Progenitor cell of endocrine pancreas (in vitro differentiated cells): ENCODE measurements around the gene TBX21. TPM values are rescaled to one million over a fixed set of nuclear protein-coding genes. Genes with fewer than 3 reads are reported as not detected.

Experiments
- DNase-seq: peaks from one replicate; pipeline ENCODE4 v3.0.0; 2021; ENCODE audit warnings: low spot score; ENCODE audit not compliant: unreplicated experiment
- H3K27ac Mint-ChIP-seq: 2 replicates; pipeline ENCODE4 v1.8.0; 2021; ENCODE audit warnings: mild to moderate bottlenecking, moderate library complexity, mixed read lengths
- H3K27me3 Mint-ChIP-seq: 2 replicates; pipeline ENCODE4 v1.8.0; 2021; ENCODE audit warnings: mixed read lengths
- H3K36me3 Mint-ChIP-seq: 2 replicates; pipeline ENCODE4 v1.8.0; 2022; ENCODE audit warnings: mixed read lengths; ENCODE audit not compliant: insufficient read depth
- H3K4me1 Mint-ChIP-seq: 2 replicates; pipeline ENCODE4 v1.8.0; 2021; ENCODE audit warnings: low read depth, mixed read lengths
- H3K4me3 Mint-ChIP-seq: 2 replicates; pipeline ENCODE4 v1.8.0; 2021; ENCODE audit warnings: low read depth, mild to moderate bottlenecking, moderate library complexity, mixed read lengths
- H3K9me3 Mint-ChIP-seq: 2 replicates; pipeline ENCODE4 v1.8.0; 2021; ENCODE audit warnings: low read depth, mixed read lengths
- total RNA-seq: library from RNA; stranded (reverse); gene quantifications from 2 replicates; pipeline ENCODE4 v1.2.1, GENCODE V29; 2021
- TF ChIP-seq, protein P1 (sequence below): fragments of 200-600 bp; sonication (generic); IDR thresholded peaks from one replicate; pipeline ENCODE4 v1.5.0; 2021; ENCODE audit warnings: antibody characterized with exemption, mild to moderate bottlenecking; ENCODE audit not compliant: unreplicated experiment

TBX21 gene
- total RNA-seq, 1 donor from 2014 or later: not detected

DNA sequence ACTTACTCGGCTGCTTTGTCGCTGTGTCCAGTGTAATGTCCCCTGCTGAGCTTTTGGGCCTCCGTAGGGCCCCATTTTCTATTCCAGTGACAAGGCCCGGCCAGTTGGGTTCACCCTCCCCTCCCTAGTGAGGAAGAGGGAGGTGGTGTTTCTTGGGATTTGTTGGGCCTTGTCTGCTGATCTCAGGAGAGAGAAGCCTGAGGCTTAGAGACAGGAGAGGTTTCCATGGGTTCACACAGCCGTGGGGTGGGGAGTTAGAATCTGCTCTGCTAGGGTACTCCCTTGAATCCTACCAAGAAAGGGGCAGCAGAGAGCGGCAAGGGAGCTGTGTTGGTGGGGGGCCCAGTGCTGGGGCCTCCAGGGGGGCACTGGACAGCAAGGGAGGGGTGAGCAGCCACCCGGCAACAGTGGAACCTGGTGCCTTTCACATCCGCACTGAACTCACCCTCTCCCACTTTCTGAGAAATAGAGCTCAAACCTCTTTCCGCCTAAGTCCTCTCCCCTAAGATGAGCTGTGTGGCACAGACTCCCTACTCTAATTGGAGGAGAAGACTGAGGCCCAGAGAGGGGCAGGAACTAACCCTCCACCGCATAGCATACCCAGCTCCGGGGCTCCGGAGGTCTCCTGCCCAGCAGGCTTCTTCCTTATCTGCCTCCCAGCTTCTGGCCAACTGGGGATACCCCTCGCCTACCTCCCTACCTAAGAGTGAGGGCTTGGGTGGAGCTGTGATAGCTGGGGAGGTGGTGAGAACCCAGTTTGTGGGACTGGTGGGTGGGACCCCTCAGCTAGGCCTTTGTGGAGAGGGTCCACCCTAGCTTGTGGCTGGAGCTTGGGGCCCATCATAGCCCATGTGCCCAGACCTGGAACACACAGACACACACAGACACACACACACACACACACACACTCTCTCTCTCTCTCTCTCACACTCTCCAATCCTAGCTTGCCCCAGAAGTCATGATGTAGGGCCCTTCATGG lies 32.3 kb upstream of the TBX21 start:
- TF ChIP-seq, protein P1, sequence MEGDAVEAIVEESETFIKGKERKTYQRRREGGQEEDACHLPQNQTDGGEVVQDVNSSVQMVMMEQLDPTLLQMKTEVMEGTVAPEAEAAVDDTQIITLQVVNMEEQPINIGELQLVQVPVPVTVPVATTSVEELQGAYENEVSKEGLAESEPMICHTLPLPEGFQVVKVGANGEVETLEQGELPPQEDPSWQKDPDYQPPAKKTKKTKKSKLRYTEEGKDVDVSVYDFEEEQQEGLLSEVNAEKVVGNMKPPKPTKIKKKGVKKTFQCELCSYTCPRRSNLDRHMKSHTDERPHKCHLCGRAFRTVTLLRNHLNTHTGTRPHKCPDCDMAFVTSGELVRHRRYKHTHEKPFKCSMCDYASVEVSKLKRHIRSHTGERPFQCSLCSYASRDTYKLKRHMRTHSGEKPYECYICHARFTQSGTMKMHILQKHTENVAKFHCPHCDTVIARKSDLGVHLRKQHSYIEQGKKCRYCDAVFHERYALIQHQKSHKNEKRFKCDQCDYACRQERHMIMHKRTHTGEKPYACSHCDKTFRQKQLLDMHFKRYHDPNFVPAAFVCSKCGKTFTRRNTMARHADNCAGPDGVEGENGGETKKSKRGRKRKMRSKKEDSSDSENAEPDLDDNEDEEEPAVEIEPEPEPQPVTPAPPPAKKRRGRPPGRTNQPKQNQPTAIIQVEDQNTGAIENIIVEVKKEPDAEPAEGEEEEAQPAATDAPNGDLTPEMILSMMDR: no peak
- no peak for DNase-seq
- Mint-ChIP-seq H3K4me3 (no peak overlapping the region), H3K9me3 (no peaks in the 10 kb centered on the region), H3K27me3 (no peaks in the 10 kb centered on the region), H3K36me3 (peaks cover 8% of the 10 kb centered on the region), H3K27ac (no peak overlapping the region), H3K4me1 (no peaks in the 10 kb centered on the region)

DNA sequence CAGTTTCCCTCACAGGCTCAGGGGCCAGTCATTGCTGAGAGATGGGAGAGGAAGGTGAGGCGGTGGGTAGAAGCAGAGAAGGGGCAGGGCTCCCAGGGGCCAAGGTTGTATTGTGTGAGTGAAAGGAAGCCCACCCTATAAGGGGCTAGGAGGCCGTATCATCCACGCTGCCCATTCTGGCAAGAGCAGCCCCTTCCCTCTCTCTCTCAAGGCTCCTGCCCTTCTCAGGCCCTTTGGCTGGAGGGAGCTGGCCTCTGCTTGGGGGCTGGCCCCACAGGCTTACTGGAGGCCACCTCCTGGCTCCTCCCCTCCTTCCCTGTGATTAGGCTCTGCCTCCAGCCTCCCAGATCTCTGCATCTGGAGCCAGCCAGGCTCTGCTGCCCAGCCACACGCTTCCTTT lies 31.4 kb upstream of the TBX21 start:
- H3K36me3 Mint-ChIP-seq: peaks cover 8% of the 10 kb centered on the region
- H3K27me3 Mint-ChIP-seq: no peaks in the 10 kb centered on the region
- no peaks in the 10 kb centered on the region for H3K9me3 Mint-ChIP-seq
- TF ChIP-seq, protein P1: no peak
- H3K27ac Mint-ChIP-seq: no peak overlapping the region
- no peak overlapping the region for H3K4me3 Mint-ChIP-seq
- no peaks in the 10 kb centered on the region for H3K4me1 Mint-ChIP-seq
- no peak for DNase-seq

DNA sequence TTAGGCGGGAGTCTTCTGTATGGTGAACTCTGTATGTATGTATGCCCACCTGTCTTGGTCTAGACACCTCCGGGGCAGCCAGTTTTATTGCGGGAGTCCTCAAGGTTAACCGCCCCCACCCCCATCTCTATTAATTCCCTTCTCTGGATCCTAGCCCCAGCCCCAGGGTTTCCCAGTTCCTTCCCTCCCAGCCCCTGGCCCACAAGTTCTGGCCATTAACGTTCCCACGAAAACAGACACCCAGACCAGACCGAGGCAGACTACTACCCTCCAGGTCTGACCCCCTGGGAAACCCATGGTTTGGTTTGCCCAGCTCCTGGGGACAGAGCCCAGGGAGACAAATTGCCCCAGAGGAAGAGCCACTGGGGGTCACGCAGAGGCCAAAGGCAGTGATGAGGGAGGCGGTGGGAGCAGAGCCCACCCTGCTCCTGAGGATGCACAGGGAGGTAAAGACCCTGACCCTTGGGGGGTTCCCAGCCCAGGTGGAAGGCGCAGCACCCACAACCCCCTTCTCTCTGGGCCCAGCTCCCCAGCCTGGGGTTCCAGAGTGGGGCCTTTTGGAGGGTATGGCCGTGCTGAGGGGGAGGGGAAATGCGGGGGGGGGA lies 30.5 kb upstream of the TBX21 start:
- no peaks in the 10 kb centered on the region for H3K9me3 Mint-ChIP-seq
- peaks cover 8% of the 10 kb centered on the region for H3K27me3 Mint-ChIP-seq
- TF ChIP-seq, protein P1: no peak
- DNase-seq: no peak
- H3K4me1 Mint-ChIP-seq: no peaks in the 10 kb centered on the region
- no peak overlapping the region for H3K27ac Mint-ChIP-seq
- no peak overlapping the region for H3K4me3 Mint-ChIP-seq
- peaks cover 4% of the 10 kb centered on the region for H3K36me3 Mint-ChIP-seq

DNA sequence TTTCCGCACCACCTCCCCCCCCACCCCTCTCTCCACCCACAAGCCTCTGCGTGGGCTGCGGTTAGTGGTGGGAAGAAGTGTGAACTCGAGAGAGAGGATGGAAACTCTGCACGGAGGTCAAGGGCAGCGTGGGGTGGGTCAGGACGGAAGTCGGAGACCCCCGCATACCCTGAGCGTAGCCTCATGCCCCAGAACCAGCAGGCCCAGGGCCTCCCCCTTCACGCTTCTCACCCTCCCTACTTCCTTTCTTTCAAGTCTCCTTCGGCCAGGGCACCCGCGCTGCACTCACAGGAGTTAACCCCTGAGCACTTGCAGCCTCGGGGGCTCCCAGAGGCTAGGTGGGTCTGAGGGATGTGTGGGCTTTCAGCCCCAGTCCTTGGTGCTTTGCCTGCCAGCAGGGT lies 29.8 kb upstream of the TBX21 start:
- DNase-seq: no peak
- peaks cover 15% of the 10 kb centered on the region for H3K27me3 Mint-ChIP-seq
- H3K27ac Mint-ChIP-seq: no peak overlapping the region
- no peaks in the 10 kb centered on the region for H3K4me1 Mint-ChIP-seq
- no peaks in the 10 kb centered on the region for H3K9me3 Mint-ChIP-seq
- peaks cover 4% of the 10 kb centered on the region for H3K36me3 Mint-ChIP-seq
- TF ChIP-seq, protein P1: no peak
- H3K4me3 Mint-ChIP-seq: no peak overlapping the region

DNA sequence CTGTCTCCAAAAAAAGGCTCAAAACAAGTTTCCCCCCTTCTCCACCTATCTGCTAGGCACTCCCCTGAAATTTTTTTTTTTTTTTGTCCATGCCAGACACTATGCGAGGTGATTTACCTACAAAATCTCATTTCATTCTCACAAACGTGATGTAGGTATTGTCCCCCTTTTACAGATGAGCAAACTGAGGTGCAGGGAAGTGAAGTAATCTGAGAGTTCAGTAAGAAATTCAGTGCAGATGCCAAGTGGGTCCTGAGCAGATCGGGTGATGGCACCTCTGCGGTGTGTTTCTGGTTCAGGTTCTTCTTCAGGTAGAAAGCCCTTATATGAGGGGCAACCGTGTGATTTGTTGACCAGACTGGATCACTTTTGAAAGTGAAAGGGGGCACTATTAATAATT lies 29.4 kb upstream of the TBX21 start:
- no peak overlapping the region for H3K27ac Mint-ChIP-seq
- peaks cover 4% of the 10 kb centered on the region for H3K36me3 Mint-ChIP-seq
- DNase-seq: no peak
- peaks cover 17% of the 10 kb centered on the region for H3K27me3 Mint-ChIP-seq
- H3K9me3 Mint-ChIP-seq: no peaks in the 10 kb centered on the region
- TF ChIP-seq, protein P1: no peak
- H3K4me3 Mint-ChIP-seq: no peak overlapping the region
- no peaks in the 10 kb centered on the region for H3K4me1 Mint-ChIP-seq
